Stimulated activated CD8-positive, alpha-beta memory T cell treated with anti-CD3 and anti-CD28 coated beads, Interleukin-12 subunit alpha, Interleukin-12 subunit beta, amount 100 ng/mL, for 24 hours (primary cell): Measurements from ENCODE around the gene ATP1B1.
"Not testable (repeated sequence)": the region's sequence is repeated elsewhere in the genome, so short reads cannot be mapped to it uniquely, and the experiment has no call there.

Source experiments
- DNase-seq: peaks from one replicate; pipeline ENCODE4 v3.0.0-alpha.2; 2020; ENCODE audit errors: extremely low read depth

Gene ATP1B1

GRCh38 chr1:169142129-169142528 lies 35.6 kb downstream of the ATP1B1 start:
- DNase-seq: no peak

- no peak for DNase-seq
These were observed 36.9 kb downstream of the ATP1B1 start for GRCh38 chr1:169143346-169143745.

GRCh38 chr1:169143984-169144383 lies 37.5 kb downstream of the ATP1B1 start:
- no peak for DNase-seq

- DNase-seq: no peak
These were observed 38.6 kb downstream of the ATP1B1 start for GRCh38 chr1:169144941-169145626.

- DNase-seq: no peak
These were observed 40.2 kb downstream of the ATP1B1 start for GRCh38 chr1:169146576-169147214.

GRCh38 chr1:169148472-169149252 lies 42.2 kb downstream of the ATP1B1 start:
- no peak for DNase-seq

GRCh38 chr1:169149555-169150286 lies 43.2 kb downstream of the ATP1B1 start:
- no peak for DNase-seq

- no peak for DNase-seq
These were observed 44.3 kb downstream of the ATP1B1 start for GRCh38 chr1:169150641-169151337.

GRCh38 chr1:169151338-169151837 lies 44.9 kb downstream of the ATP1B1 start:
- DNase-seq: no peak

- no peak for DNase-seq
These were observed 49.2 kb downstream of the ATP1B1 start for GRCh38 chr1:169155675-169156074.

- no peak for DNase-seq
These were observed 50.1 kb downstream of the ATP1B1 start for GRCh38 chr1:169156580-169156979.

- DNase-seq: no peak
These were observed 54.5 kb downstream of the ATP1B1 start for GRCh38 chr1:169160845-169161495.

- no peak for DNase-seq
These were observed 55.2 kb downstream of the ATP1B1 start for GRCh38 chr1:169161496-169162194.

GRCh38 chr1:169163059-169163458 lies 56.6 kb downstream of the ATP1B1 start:
- DNase-seq: no peak

- DNase-seq: no peak
These were observed 69.0 kb downstream of the ATP1B1 start for GRCh38 chr1:169175461-169175860.

GRCh38 chr1:169179431-169179830 lies 72.9 kb downstream of the ATP1B1 start:
- not testable (repeated sequence) for DNase-seq

- DNase-seq: no peak
These were observed 73.7 kb downstream of the ATP1B1 start for GRCh38 chr1:169180174-169180573.
